ENCODE results near the gene GPC5.

Gene GPC5

GRCh38 chr13:92164822-92165221 lies 766.4 kb downstream of the GPC5 start:
- no peak for DNase-seq (ENCODE audit: low spot score)

- no peak for DNase-seq (ENCODE audit: low spot score)
These were observed 773.8 kb downstream of the GPC5 start for GRCh38 chr13:92172191-92172590.

GRCh38 chr13:92173254-92173653 lies 774.8 kb downstream of the GPC5 start:
- DNase-seq (ENCODE audit: low spot score), result no peak

GRCh38 chr13:92175330-92175729 lies 776.9 kb downstream of the GPC5 start:
- DNase-seq (ENCODE audit: low spot score), result no peak

- no peak for DNase-seq (ENCODE audit: low spot score)
These were observed 779.5 kb downstream of the GPC5 start for GRCh38 chr13:92177966-92178365.

GRCh38 chr13:92179223-92179622 lies 780.8 kb downstream of the GPC5 start:
- no peak for DNase-seq (ENCODE audit: low spot score)

- peak; percentile 28 for DNase-seq (ENCODE audit: low spot score)
These were observed 789.1 kb downstream of the GPC5 start for GRCh38 chr13:92187378-92187989.

GRCh38 chr13:92188574-92188973 lies 790.2 kb downstream of the GPC5 start:
- no peak for DNase-seq (ENCODE audit: low spot score)

- DNase-seq (ENCODE audit: low spot score), result no peak
These were observed 798.3 kb downstream of the GPC5 start for GRCh38 chr13:92196591-92197256.

- DNase-seq (ENCODE audit: low spot score), result no peak
These were observed 799.2 kb downstream of the GPC5 start for GRCh38 chr13:92197669-92198068.

GRCh38 chr13:92218615-92219014 lies 820.2 kb downstream of the GPC5 start:
- DNase-seq (ENCODE audit: low spot score), result no peak

GRCh38 chr13:92221916-92222315 lies 823.5 kb downstream of the GPC5 start:
- no peak for DNase-seq (ENCODE audit: low spot score)

GRCh38 chr13:92224052-92224821 lies 825.8 kb downstream of the GPC5 start:
- DNase-seq (ENCODE audit: low spot score), result no peak

GRCh38 chr13:92224825-92225224 lies 826.4 kb downstream of the GPC5 start:
- DNase-seq (ENCODE audit: low spot score), result no peak

GRCh38 chr13:92225861-92226260 lies 827.4 kb downstream of the GPC5 start:
- no peak for DNase-seq (ENCODE audit: low spot score)

GRCh38 chr13:92232871-92233270 lies 834.5 kb downstream of the GPC5 start:
- no peak for DNase-seq (ENCODE audit: low spot score)

GRCh38 chr13:92251671-92252210 lies 853.3 kb downstream of the GPC5 start:
- DNase-seq (ENCODE audit: low spot score), result no peak

GRCh38 chr13:92255526-92255925 lies 857.1 kb downstream of the GPC5 start:
- DNase-seq (ENCODE audit: low spot score), result no peak

GRCh38 chr13:92256211-92256610 lies 857.8 kb downstream of the GPC5 start:
- no peak for DNase-seq (ENCODE audit: low spot score)

GRCh38 chr13:92259046-92259445 lies 860.6 kb downstream of the GPC5 start:
- DNase-seq (ENCODE audit: low spot score), result no peak

GRCh38 chr13:92259523-92259922 lies 861.1 kb downstream of the GPC5 start:
- no peak for DNase-seq (ENCODE audit: low spot score)

- DNase-seq (ENCODE audit: low spot score), result no peak
These were observed 861.9 kb downstream of the GPC5 start for GRCh38 chr13:92260363-92260762.
